GM23248 (cell line): Measurements from ENCODE around the gene USP46. TPM values are rescaled to one million over a fixed set of nuclear protein-coding genes. Genes with fewer than 3 reads are reported as not detected.

Source experiments
- DNase-seq: peaks from one replicate; pipeline ENCODE4 v3.0.0-alpha.2; 2015
- H2AFZ ChIP-seq: fragments of 200-600 bp; sonication (generic); 2 replicates; pipeline ENCODE4 v1.6.1; 2016; ENCODE audit warnings: antibody characterized with exemption
- H3F3A ChIP-seq: fragments of 200-600 bp; sonication (generic); 2 replicates; pipeline ENCODE4 v1.6.1; 2016; ENCODE audit warnings: mild to moderate bottlenecking, antibody characterized with exemption, mixed run types; ENCODE audit not compliant: insufficient read depth
- H3K27ac ChIP-seq: fragments of 200-600 bp; sonication (generic); 2 replicates; pipeline ENCODE4 v1.5.1; 2016; ENCODE audit warnings: mild to moderate bottlenecking
- H3K27me3 ChIP-seq: fragments of 200-600 bp; sonication (generic); replicated peaks from 2 replicates; pipeline ENCODE4 v1.6.1; 2016; ENCODE audit warnings: mild to moderate bottlenecking; ENCODE audit not compliant: insufficient read depth
- H3K36me3 ChIP-seq: fragments of 200-600 bp; sonication (generic); 2 replicates; pipeline ENCODE4 v1.6.1; 2016; ENCODE audit warnings: low read depth, mild to moderate bottlenecking
- H3K4me1 ChIP-seq: fragments of 200-600 bp; sonication (generic); 2 replicates; pipeline ENCODE4 v1.6.1; 2016; ENCODE audit warnings: mild to moderate bottlenecking; ENCODE audit not compliant: insufficient read depth
- H3K4me2 ChIP-seq: fragments of 200-600 bp; sonication (generic); one replicate; pipeline ENCODE4 v1.6.1; 2016; ENCODE audit warnings: mild to moderate bottlenecking; ENCODE audit not compliant: unreplicated experiment
- H3K4me3 ChIP-seq: fragments of 200-600 bp; sonication (generic); 2 replicates; pipeline ENCODE4 v1.5.1; 2016; ENCODE audit warnings: mild to moderate bottlenecking
- H3K79me2 ChIP-seq: fragments of 200-600 bp; sonication (generic); 2 replicates; pipeline ENCODE4 v1.6.1; 2016; ENCODE audit warnings: mild to moderate bottlenecking; ENCODE audit not compliant: insufficient read depth
- H3K9ac ChIP-seq: fragments of 200-600 bp; sonication (generic); 2 replicates; pipeline ENCODE4 v1.6.1; 2016; ENCODE audit warnings: mild to moderate bottlenecking
- H3K9me2 ChIP-seq: fragments of 200-600 bp; sonication (generic); 2 replicates; pipeline ENCODE4 v1.6.1; 2016; ENCODE audit warnings: mixed run types, mild to moderate bottlenecking, moderate library complexity; ENCODE audit not compliant: insufficient read depth
- H3K9me3 ChIP-seq: fragments of 200-600 bp; sonication (generic); one replicate; pipeline ENCODE4 v1.6.1; 2017; ENCODE audit warnings: low read depth
- H4K20me1 ChIP-seq: fragments of 200-600 bp; sonication (generic); 2 replicates; pipeline ENCODE4 v1.6.0; 2016; ENCODE audit not compliant: insufficient read depth
- EZH2 ChIP-seq: fragments of 200-600 bp; sonication (generic); IDR thresholded peaks from 2 replicates; pipeline ENCODE4 v1.6.1; 2018; ENCODE audit warnings: antibody characterized with exemption, mild to moderate bottlenecking; ENCODE audit not compliant: insufficient read depth, poor library complexity, severe bottlenecking
- EZH2phosphoT487 ChIP-seq: fragments of 200-600 bp; sonication (generic); IDR thresholded peaks from 2 replicates; pipeline ENCODE4 v1.6.1; 2018; ENCODE audit warnings: antibody characterized with exemption, moderate library complexity, mild to moderate bottlenecking, low read depth; ENCODE audit not compliant: insufficient read depth
- WGBS, 2 experiments: methylation state at CpG; one replicate each; pipeline ENCODE4 v1.1.6; 2015 to 2017; ENCODE audit warnings: low lambda C conversion rate in 2 of 2, low coverage in 1 of 2; ENCODE audit errors: missing lambda C conversion rate in 2 of 2; 5-methylcytosine and 5-hydroxymethylcytosine counted together
- in situ Hi-C: fragments of 300-500 bp; cut with MboI; formaldehyde crosslinking; loops from 2 replicates; pipeline ENCODE4 v1.15.0; 2020
- polyA plus RNA-seq: library from polyadenylated mRNA; unstranded; fragments of >200 nt; fragmentation: Nextera tagmentation; extraction: Ambion mirVana; gene quantifications from 2 replicates; pipeline ENCODE4 v1.2.1, GENCODE V29; 2016
- total RNA-seq: library from RNA; depleted of rRNA; stranded (reverse); fragments of >200 nt; shearing (Covaris generic); gene quantifications from 2 replicates; pipeline ENCODE4 v1.2.3, GENCODE V29; 2014

USP46 gene
- total and polyA plus RNA-seq, 2 experiments from 2014 or later = 9.4 to 11.3 TPM

GRCh38 chr4:52551487-52551886, 107.6 kb downstream of the USP46 start:
- no peak for TF ChIP-seq EZH2phosphoT487
- no peak for TF ChIP-seq EZH2
- Histone ChIP-seq H3K27ac (no peak overlapping the region), H3K4me3 (no peak overlapping the region), H3K9me2 (no peaks in the 10 kb centered on the region), H3K4me1 (no peaks in the 10 kb centered on the region), H3K79me2 (no peaks in the 10 kb centered on the region), H3K4me2 (no peak overlapping the region), H4K20me1 (no peaks in the 10 kb centered on the region), H3K9me3 (no peaks in the 10 kb centered on the region), H3F3A (no peaks in the 10 kb centered on the region), H2AFZ (no peak overlapping the region), H3K9ac (no peak overlapping the region), H3K36me3 (no peaks in the 10 kb centered on the region), H3K27me3 (no peaks in the 10 kb centered on the region)
- 87 to 95% methylated on average over 1 of the region's 1 CpG for WGBS, 2 experiments
- DNase-seq = no peak
- in situ Hi-C loops = no loop called here

GRCh38 chr4:52550186-52550585, 108.9 kb downstream of the USP46 start:
- no peak for DNase-seq
- no peaks in the 10 kb centered on the region for H4K20me1 ChIP-seq
- H3K27ac ChIP-seq = no peak overlapping the region
- H3K36me3 ChIP-seq = no peaks in the 10 kb centered on the region
- in situ Hi-C loops = no loop called here
- H3K4me1 ChIP-seq = no peaks in the 10 kb centered on the region
- H3F3A ChIP-seq = no peaks in the 10 kb centered on the region
- no peaks in the 10 kb centered on the region for H3K79me2 ChIP-seq
- TF ChIP-seq EZH2 (no peak), EZH2phosphoT487 (no peak)
- no peak overlapping the region for H2AFZ ChIP-seq
- H3K9me3 ChIP-seq = no peaks in the 10 kb centered on the region
- H3K27me3 ChIP-seq = no peaks in the 10 kb centered on the region
- H3K4me2 ChIP-seq = no peak overlapping the region
- H3K9ac ChIP-seq = no peak overlapping the region
- no peaks in the 10 kb centered on the region for H3K9me2 ChIP-seq
- 84 to 90% methylated on average over 3 of the region's 3 CpGs for WGBS, 2 experiments
- no peak overlapping the region for H3K4me3 ChIP-seq

- no peak overlapping the region for H3K27ac ChIP-seq
- H3K4me2 ChIP-seq = no peak overlapping the region
- H3K9ac ChIP-seq = no peak overlapping the region
- H4K20me1 ChIP-seq = no peaks in the 10 kb centered on the region
- TF ChIP-seq EZH2 = no peak
- no peak for TF ChIP-seq EZH2phosphoT487
- no peaks in the 10 kb centered on the region for H3K27me3 ChIP-seq
- in situ Hi-C loops = loop anchor here (10.0 to 25.0 kb wide), 2 partner anchors 312 to 436 kb away; no protein-coding TSS in a partner anchor
- H3K4me3 ChIP-seq = no peak overlapping the region
- WGBS, 2 experiments = 88 to 89% methylated on average over 8 of the region's 8 CpGs
- no peaks in the 10 kb centered on the region for H3K79me2 ChIP-seq
- no peaks in the 10 kb centered on the region for H3K4me1 ChIP-seq
- no peaks in the 10 kb centered on the region for H3K9me3 ChIP-seq
- no peaks in the 10 kb centered on the region for H3F3A ChIP-seq
- no peak for DNase-seq
- H3K36me3 ChIP-seq = no peaks in the 10 kb centered on the region
- no peaks in the 10 kb centered on the region for H3K9me2 ChIP-seq
- H2AFZ ChIP-seq = no peak overlapping the region
Measured at GRCh38 chr4:52548818-52549570, 110.1 kb downstream of the USP46 start.

GRCh38 chr4:52546449-52546848, 112.7 kb downstream of the USP46 start:
- H3K4me1 ChIP-seq = no peaks in the 10 kb centered on the region
- 91 to 92% methylated on average over 4 of the region's 4 CpGs for WGBS, 2 experiments
- no peaks in the 10 kb centered on the region for H3F3A ChIP-seq
- no peak overlapping the region for H2AFZ ChIP-seq
- in situ Hi-C loops = loop anchor here (10.0 to 25.0 kb wide), 2 partner anchors 309 to 438 kb away; no protein-coding TSS in a partner anchor
- no peak overlapping the region for H3K4me3 ChIP-seq
- no peaks in the 10 kb centered on the region for H3K79me2 ChIP-seq
- H3K9me2 ChIP-seq = no peaks in the 10 kb centered on the region
- H3K36me3 ChIP-seq = no peaks in the 10 kb centered on the region
- no peaks in the 10 kb centered on the region for H4K20me1 ChIP-seq
- H3K4me2 ChIP-seq = no peak overlapping the region
- H3K27ac ChIP-seq = no peak overlapping the region
- DNase-seq = no peak
- H3K9ac ChIP-seq = no peak overlapping the region
- TF ChIP-seq EZH2 (no peak), EZH2phosphoT487 (no peak)
- no peaks in the 10 kb centered on the region for H3K9me3 ChIP-seq
- H3K27me3 ChIP-seq = no peaks in the 10 kb centered on the region
